GM12878 (cell line): ENCODE results near the gene TAAR9. TPM values are rescaled to one million over a fixed set of nuclear protein-coding genes. Genes with fewer than 3 reads are reported as not detected.

ENCODE experiments used
- ATF3 ChIP-seq: IDR thresholded peaks from 2 replicates; pipeline ENCODE4 v1.6.1; 2011; ENCODE audit warnings: low read depth, mild to moderate bottlenecking, low read length, moderate library complexity, borderline replicate concordance; ENCODE audit errors: extremely low read depth
- BRCA1 ChIP-seq: IDR thresholded peaks from 2 replicates; pipeline ENCODE4 v1.6.1; 2011; ENCODE audit warnings: low read depth, low read length, improper control_type of control experiment
- CEBPB ChIP-seq, 2 experiments: fragments of 150-350 bp in 1 of 2; IDR thresholded peaks; 2 replicates each; pipeline ENCODE4 v1.6.1; 2012 to 2014; ENCODE audit warnings: low read depth in 2 of 2, low read length in 2 of 2, borderline replicate concordance in 1 of 2, inconsistent platforms in 1 of 2
- ESRRA ChIP-seq: IDR thresholded peaks from 2 replicates; pipeline ENCODE4 v1.6.1; 2012; ENCODE audit warnings: mild to moderate bottlenecking, low read length, improper control_type of control experiment
- FOS ChIP-seq: IDR thresholded peaks from 3 replicates; pipeline ENCODE4 v1.6.1; 2011; ENCODE audit warnings: borderline replicate concordance; ENCODE audit not compliant: insufficient read length; ENCODE audit errors: extremely low read depth
- HDGF ChIP-seq: fragments of 450-650 bp; IDR thresholded peaks from 2 replicates; pipeline ENCODE4 v1.6.1; 2016; ENCODE audit warnings: antibody characterized with exemption
- IKZF1 ChIP-seq: fragments of 450-650 bp; conservative IDR thresholded peaks from 2 replicates; pipeline ENCODE4 v1.6.1; 2017; ENCODE audit warnings: antibody characterized with exemption, mild to moderate bottlenecking
- MTA2 ChIP-seq: fragments of 450-650 bp; IDR thresholded peaks from 2 replicates; pipeline ENCODE4 v1.6.1; 2016; ENCODE audit warnings: low read depth, mild to moderate bottlenecking, moderate library complexity
- NFIC ChIP-seq: IDR thresholded peaks from 2 replicates; pipeline ENCODE4 v1.6.1; 2012; ENCODE audit warnings: low read depth, mild to moderate bottlenecking, inconsistent platforms, low read length, moderate library complexity
- NFYA ChIP-seq: IDR thresholded peaks from 2 replicates; pipeline ENCODE4 v1.6.1; 2011; ENCODE audit warnings: low read depth, mild to moderate bottlenecking, low read length, improper control_type of control experiment, borderline replicate concordance
- NRF1 ChIP-seq: conservative IDR thresholded peaks from 2 replicates; pipeline ENCODE4 v1.6.1; 2011; ENCODE audit warnings: mild to moderate bottlenecking, low read depth, low read length, improper control_type of control experiment
- PML ChIP-seq: IDR thresholded peaks from 2 replicates; pipeline ENCODE4 v1.6.1; 2012; ENCODE audit warnings: low read length, inconsistent platforms
- RBBP5 ChIP-seq: fragments of 200-600 bp; sonication (generic); conservative IDR thresholded peaks from 2 replicates; pipeline ENCODE4 v1.6.1; 2016
- RCOR1 ChIP-seq: conservative IDR thresholded peaks from 2 replicates; pipeline ENCODE4 v1.6.1; 2012; ENCODE audit warnings: low read depth, low read length, improper control_type of control experiment
- RELA ChIP-seq: fragments of 450-650 bp; IDR thresholded peaks from 2 replicates; pipeline ENCODE4 v1.8.0; 2014; ENCODE audit warnings: borderline replicate concordance; ENCODE audit not compliant: partially characterized antibody
- RUNX3 ChIP-seq: IDR thresholded peaks from 2 replicates; pipeline ENCODE4 v1.6.1; 2012; ENCODE audit warnings: low read length, inconsistent platforms
- SIN3A ChIP-seq: IDR thresholded peaks from 2 replicates; pipeline ENCODE4 v1.6.1; 2012; ENCODE audit warnings: low read depth, low read length, improper control_type of control experiment
- SRF ChIP-seq, 2 experiments: IDR thresholded peaks; 2 replicates each; pipeline ENCODE4 v1.6.1; 2011; ENCODE audit warnings: low read depth in 2 of 2, low read length in 2 of 2, mild to moderate bottlenecking in 1 of 2, moderate library complexity in 1 of 2
- TAF1 ChIP-seq: IDR thresholded peaks from 2 replicates; pipeline ENCODE4 v1.6.1; 2011; ENCODE audit warnings: mild to moderate bottlenecking, low read depth, low read length, borderline replicate concordance
- YBX1 ChIP-seq: fragments of 450-650 bp; IDR thresholded peaks from 2 replicates; pipeline ENCODE4 v1.6.1; 2016; ENCODE audit warnings: antibody characterized with exemption
- YY1 ChIP-seq: IDR thresholded peaks from 2 replicates; pipeline ENCODE4 v1.6.1; 2011; ENCODE audit warnings: low read depth, mild to moderate bottlenecking, low read length
- ZNF384 ChIP-seq: IDR thresholded peaks from 2 replicates; pipeline ENCODE4 v1.6.1; 2012; ENCODE audit warnings: low read depth, mild to moderate bottlenecking, low read length, improper control_type of control experiment, borderline replicate concordance
- ZNF592 ChIP-seq: fragments of 450-650 bp; IDR thresholded peaks from 2 replicates; pipeline ENCODE4 v1.6.1; 2017; ENCODE audit warnings: mild to moderate bottlenecking, moderate library complexity
- ZNF622 ChIP-seq: fragments of 450-650 bp; IDR thresholded peaks from 2 replicates; pipeline ENCODE4 v1.6.1; 2017; ENCODE audit warnings: mild to moderate bottlenecking, inconsistent platforms
- polyA plus RNA-seq, 11 experiments: library from polyadenylated mRNA; depleted of rRNA in 4 of 11; unstranded in 6 of 11; stranded (reverse) in 5 of 11; fragments of >200 nt; fragmentation: Nextera tagmentation in 4 of 11; fragmentation: Illumina TruSeq in 1 of 11; extraction: Ambion mirVana in 4 of 11; extraction: Trizol in 1 of 11; gene quantifications; 1 replicate in 1 of 11; 2 replicates in 10 of 11; pipeline versions ENCODE4 v1.2.1 to v1.2.3, GENCODE V29; 2011 to 2016; ENCODE audit warnings: inconsistent platforms in 2 of 11, missing spikeins in 2 of 11, low read depth in 1 of 11
- total RNA-seq, 4 experiments: library from RNA; depleted of rRNA in 3 of 4; stranded (reverse); fragments of >200 nt in 3 of 4; fragmentation: Illumina TruSeq in 1 of 4; extraction: Trizol in 1 of 4; gene quantifications; 2 replicates each; pipeline versions ENCODE4 v1.2.1 to v1.2.3, GENCODE V29; 2013 to 2021
- TF ChIP-seq, protein P1 (sequence below): IDR thresholded peaks from 2 replicates; pipeline ENCODE4 v1.6.1; 2012; ENCODE audit warnings: low read length, inconsistent platforms
- TF ChIP-seq, protein P2 (sequence below), 3 experiments: IDR thresholded peaks in 2 of 3; conservative IDR thresholded peaks in 1 of 3; 2 replicates each; pipeline ENCODE4 v1.5.1; 2011; ENCODE audit warnings: low read depth in 3 of 3, low read length in 3 of 3, mild to moderate bottlenecking in 3 of 3, control low read depth in 2 of 3, moderate library complexity in 2 of 3, inconsistent platforms in 1 of 3, mixed read lengths in 1 of 3; ENCODE audit not compliant: control insufficient read depth in 2 of 3, insufficient read depth in 1 of 3; ENCODE audit errors: extremely low read depth in 1 of 3

The TAAR9 gene
- total and polyA plus RNA-seq, 10 of the 15 experiments (the other 5 are each of a cell fraction or from before 2014, with no cell fraction given), result not detected

- TF ChIP-seq ZNF592, result no peak
- TF ChIP-seq NRF1, result no peak
- no peak for TF ChIP-seq ESRRA
- no peak for TF ChIP-seq TAF1
- peak; percentile 88 for TF ChIP-seq NFIC
- peak; percentile 96 for TF ChIP-seq MTA2
- no peak for TF ChIP-seq FOS
- TF ChIP-seq PML, result no peak
- TF ChIP-seq IKZF1, result peak; percentile 59
- no peak for TF ChIP-seq SIN3A
- no peak for TF ChIP-seq RBBP5
- no peak for TF ChIP-seq ATF3
- TF ChIP-seq BRCA1, result no peak
- TF ChIP-seq YY1, result no peak
- TF ChIP-seq YBX1, result no peak
- peak; percentile 45 for TF ChIP-seq RELA
- no peak for TF ChIP-seq ZNF384
- no peak for TF ChIP-seq NFYA
- 0 out of 2 replicates have a peak, but pooled peaks have one; percentile 42 for TF ChIP-seq RCOR1
- TF ChIP-seq ZNF622, result no peak
- TF ChIP-seq, protein P1, sequence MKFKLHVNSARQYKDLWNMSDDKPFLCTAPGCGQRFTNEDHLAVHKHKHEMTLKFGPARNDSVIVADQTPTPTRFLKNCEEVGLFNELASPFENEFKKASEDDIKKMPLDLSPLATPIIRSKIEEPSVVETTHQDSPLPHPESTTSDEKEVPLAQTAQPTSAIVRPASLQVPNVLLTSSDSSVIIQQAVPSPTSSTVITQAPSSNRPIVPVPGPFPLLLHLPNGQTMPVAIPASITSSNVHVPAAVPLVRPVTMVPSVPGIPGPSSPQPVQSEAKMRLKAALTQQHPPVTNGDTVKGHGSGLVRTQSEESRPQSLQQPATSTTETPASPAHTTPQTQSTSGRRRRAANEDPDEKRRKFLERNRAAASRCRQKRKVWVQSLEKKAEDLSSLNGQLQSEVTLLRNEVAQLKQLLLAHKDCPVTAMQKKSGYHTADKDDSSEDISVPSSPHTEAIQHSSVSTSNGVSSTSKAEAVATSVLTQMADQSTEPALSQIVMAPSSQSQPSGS, result peak; percentile 80
- TF ChIP-seq CEBPB (IDR thresholded peaks at IDR 0.05; ENCODE audit: borderline replicate concordance in 1 of 2, low read depth in 2 of 2, low read length in 2 of 2), result no peak
- TF ChIP-seq SRF (IDR thresholded peaks at IDR 0.05; ENCODE audit: low read depth in 2 of 2, low read length in 2 of 2), result peak in 1 of 2 experiments; percentile 75; a peak in 2 of 4 replicates
- peak; percentile 36; the same call in 1 of the 2 replicates for TF ChIP-seq HDGF
- TF ChIP-seq RUNX3, result peak; percentile 50
- TF ChIP-seq, protein P2, sequence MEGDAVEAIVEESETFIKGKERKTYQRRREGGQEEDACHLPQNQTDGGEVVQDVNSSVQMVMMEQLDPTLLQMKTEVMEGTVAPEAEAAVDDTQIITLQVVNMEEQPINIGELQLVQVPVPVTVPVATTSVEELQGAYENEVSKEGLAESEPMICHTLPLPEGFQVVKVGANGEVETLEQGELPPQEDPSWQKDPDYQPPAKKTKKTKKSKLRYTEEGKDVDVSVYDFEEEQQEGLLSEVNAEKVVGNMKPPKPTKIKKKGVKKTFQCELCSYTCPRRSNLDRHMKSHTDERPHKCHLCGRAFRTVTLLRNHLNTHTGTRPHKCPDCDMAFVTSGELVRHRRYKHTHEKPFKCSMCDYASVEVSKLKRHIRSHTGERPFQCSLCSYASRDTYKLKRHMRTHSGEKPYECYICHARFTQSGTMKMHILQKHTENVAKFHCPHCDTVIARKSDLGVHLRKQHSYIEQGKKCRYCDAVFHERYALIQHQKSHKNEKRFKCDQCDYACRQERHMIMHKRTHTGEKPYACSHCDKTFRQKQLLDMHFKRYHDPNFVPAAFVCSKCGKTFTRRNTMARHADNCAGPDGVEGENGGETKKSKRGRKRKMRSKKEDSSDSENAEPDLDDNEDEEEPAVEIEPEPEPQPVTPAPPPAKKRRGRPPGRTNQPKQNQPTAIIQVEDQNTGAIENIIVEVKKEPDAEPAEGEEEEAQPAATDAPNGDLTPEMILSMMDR (IDR thresholded peaks at IDR 0.05 in 2 of 3, conservative IDR thresholded peaks at IDR 0.05 in 1 of 3; ENCODE audit: control insufficient read depth in 2 of 3, extremely low read depth in 1 of 3, insufficient read depth in 1 of 3, low read depth in 3 of 3, low read length in 3 of 3), result no peak
Measured at GRCh38 chr6:132498638-132499037, 39.4 kb upstream of the TAAR9 start (continued).
